HEK293 (cell line): ENCODE data around the gene GSG1L2.

Experiments
- CTCF ChIA-PET: fragments of 350-600 bp; formaldehyde crosslinking; extraction: SDS; loops from one replicate; lab custom pipeline; 2021; ENCODE audit warnings: antibody characterized with exemption; lab: Yijun Ruan, JAX
- POLR2A ChIA-PET: fragments of 300-600 bp; formaldehyde crosslinking; extraction: SDS; loops from one replicate; lab custom pipeline; 2020; ENCODE audit warnings: antibody characterized with exemption, inconsistent platforms; lab: Yijun Ruan, JAX
- H3K27ac ChIP-seq: fragments of 200-500 bp; sonication (Bioruptor generic); 2 replicates; pipeline ENCODE4 v1.5.1; 2014; ENCODE audit warnings: low read depth, low read length, control low read depth, inconsistent platforms; ENCODE audit errors: extremely low read depth
- H3K36me3 ChIP-seq, 2 experiments: fragments of 200-500 bp in 1 of 2; sonication (Bioruptor generic) in 1 of 2; 1 replicate in 1 of 2; 2 replicates in 1 of 2; pipeline ENCODE4 v1.5.1; 2014 to 2017; ENCODE audit warnings: inconsistent platforms in 2 of 2, low read length in 2 of 2; ENCODE audit not compliant: control insufficient read depth in 2 of 2, insufficient read depth in 1 of 2
- H3K4me1 ChIP-seq: fragments of 200-500 bp; sonication (Bioruptor generic); 2 replicates; pipeline ENCODE4 v1.5.1; 2014; ENCODE audit warnings: mild to moderate bottlenecking, low read length, inconsistent platforms; ENCODE audit not compliant: control insufficient read depth, insufficient read depth
- H3K4me3 ChIP-seq: 2 replicates; pipeline ENCODE4 v1.5.1; 2011; ENCODE audit warnings: low read depth, mild to moderate bottlenecking, control low read depth, low read length, moderate library complexity
- H3K9me3 ChIP-seq: fragments of 200-500 bp; sonication (Bioruptor generic); 2 replicates; pipeline ENCODE4 v1.5.1; 2014; ENCODE audit warnings: low read depth, low read length, inconsistent platforms; ENCODE audit not compliant: control insufficient read depth, insufficient read depth
- OSR2 ChIP-seq: fragments of 450-650 bp; formaldehyde crosslinking; IDR thresholded peaks from 2 replicates; pipeline ENCODE4 v1.5.1; 2016; ENCODE audit warnings: missing biosample characterization, missing genetic modification characterization
- SCRT2 ChIP-seq: fragments of 450-650 bp; formaldehyde crosslinking; IDR thresholded peaks from 2 replicates; pipeline ENCODE4 v1.5.1; 2016; ENCODE audit warnings: missing biosample characterization, missing genetic modification characterization
- SETDB1 ChIP-seq: IDR thresholded peaks from one replicate; pipeline ENCODE4 v1.6.1; 2017; ENCODE audit warnings: mild to moderate bottlenecking, low read length, moderate library complexity, mixed read lengths; ENCODE audit not compliant: insufficient read length
- ZNF121 ChIP-seq: fragments of 450-650 bp; formaldehyde crosslinking; IDR thresholded peaks from 2 replicates; pipeline ENCODE4 v1.5.1; 2016; ENCODE audit warnings: missing biosample characterization, missing genetic modification characterization
- ZNF146 ChIP-seq: fragments of 450-650 bp; formaldehyde crosslinking; IDR thresholded peaks from 2 replicates; pipeline ENCODE4 v1.5.1; 2016; ENCODE audit warnings: missing biosample characterization, missing genetic modification characterization
- ZNF155 ChIP-seq: fragments of 450-650 bp; formaldehyde crosslinking; IDR thresholded peaks from 2 replicates; pipeline ENCODE4 v1.5.1; 2016; ENCODE audit warnings: missing biosample characterization, missing genetic modification characterization
- ZNF391 ChIP-seq: fragments of 450-650 bp; formaldehyde crosslinking; IDR thresholded peaks from 2 replicates; pipeline ENCODE4 v1.5.1; 2016; ENCODE audit warnings: low read depth, missing biosample characterization, missing genetic modification characterization, borderline replicate concordance
- ZNF544 ChIP-seq: fragments of 450-650 bp; formaldehyde crosslinking; IDR thresholded peaks from 2 replicates; pipeline ENCODE4 v1.5.0; 2017; ENCODE audit warnings: missing biosample characterization, missing genetic modification characterization
- ZNF596 ChIP-seq: fragments of 450-650 bp; IDR thresholded peaks from 2 replicates; pipeline ENCODE4 v1.5.0; 2018; ENCODE audit warnings: missing biosample characterization, mild to moderate bottlenecking, missing genetic modification characterization, moderate library complexity
- ZNF677 ChIP-seq: fragments of 450-650 bp; IDR thresholded peaks from 2 replicates; pipeline ENCODE4 v1.5.0; 2018; ENCODE audit warnings: missing biosample characterization, mild to moderate bottlenecking, missing genetic modification characterization, moderate library complexity
- ZNF747 ChIP-seq: fragments of 450-650 bp; formaldehyde crosslinking; IDR thresholded peaks from 2 replicates; pipeline ENCODE4 v1.5.1; 2016; ENCODE audit warnings: missing biosample characterization, missing genetic modification characterization
- TF ChIP-seq, protein P1 (sequence below): fragments of 450-650 bp; formaldehyde crosslinking; IDR thresholded peaks from 2 replicates; pipeline ENCODE4 v1.5.1; 2016; ENCODE audit warnings: missing biosample characterization, missing genetic modification characterization
- TF ChIP-seq, protein P2 (sequence below): fragments of 450-650 bp; formaldehyde crosslinking; conservative IDR thresholded peaks from 2 replicates; pipeline ENCODE4 v1.5.1; 2016; ENCODE audit warnings: low read depth, missing biosample characterization, missing genetic modification characterization
- TF ChIP-seq, protein P3 (sequence below): fragments of 450-650 bp; formaldehyde crosslinking; IDR thresholded peaks from 2 replicates; pipeline ENCODE4 v1.5.1; 2016; ENCODE audit warnings: missing biosample characterization, missing genetic modification characterization
- TF ChIP-seq, protein P4 (sequence below): fragments of 450-650 bp; formaldehyde crosslinking; IDR thresholded peaks from 2 replicates; pipeline ENCODE4 v1.5.1; 2016; ENCODE audit warnings: missing biosample characterization, missing genetic modification characterization, low read depth

GSG1L2 gene

DNA sequence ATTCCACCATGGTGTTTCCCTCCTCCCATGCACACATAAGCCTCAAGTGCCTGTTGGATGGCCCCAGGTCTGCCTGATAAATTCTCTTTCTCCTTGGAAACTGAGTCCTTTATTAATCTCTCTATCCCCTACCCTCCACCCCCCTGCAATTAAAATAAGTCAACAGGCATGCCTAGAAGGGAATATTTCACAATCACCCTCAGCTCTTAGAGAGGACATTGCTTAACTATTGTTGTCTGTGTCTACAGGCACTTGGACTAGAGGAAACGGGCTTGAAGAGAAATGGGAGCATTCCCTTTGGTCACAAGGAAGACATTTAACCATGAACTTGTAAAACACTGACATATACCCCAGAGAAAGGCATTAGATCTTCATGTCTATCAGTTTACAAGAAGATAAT, 43.7 kb upstream of the GSG1L2 start:
- ChIA-PET CTCF (interaction anchor here (0.6 to 0.7 kb wide), 2 partner anchors 24 to 818 kb away, joined by 3 to 4 read pairs; no protein-coding TSS in a partner anchor), POLR2A (interaction anchor here (0.6 kb wide), 1 partner anchor 23 kb away, joined by 5 read pairs; no protein-coding TSS in a partner anchor)
- Histone ChIP-seq H3K4me1 (no peaks in the 10 kb centered on the region), H3K9me3 (no peaks in the 10 kb centered on the region), H3K4me3 (no peak overlapping the region), H3K27ac (no peak overlapping the region), H3K36me3 (no peaks in the 10 kb centered on the region)
- no peak for TF ChIP-seq ZNF146 (tag by site-specific recombination)
- no peak for TF ChIP-seq ZNF596 (tag by site-specific recombination)
- TF ChIP-seq, protein P1, sequence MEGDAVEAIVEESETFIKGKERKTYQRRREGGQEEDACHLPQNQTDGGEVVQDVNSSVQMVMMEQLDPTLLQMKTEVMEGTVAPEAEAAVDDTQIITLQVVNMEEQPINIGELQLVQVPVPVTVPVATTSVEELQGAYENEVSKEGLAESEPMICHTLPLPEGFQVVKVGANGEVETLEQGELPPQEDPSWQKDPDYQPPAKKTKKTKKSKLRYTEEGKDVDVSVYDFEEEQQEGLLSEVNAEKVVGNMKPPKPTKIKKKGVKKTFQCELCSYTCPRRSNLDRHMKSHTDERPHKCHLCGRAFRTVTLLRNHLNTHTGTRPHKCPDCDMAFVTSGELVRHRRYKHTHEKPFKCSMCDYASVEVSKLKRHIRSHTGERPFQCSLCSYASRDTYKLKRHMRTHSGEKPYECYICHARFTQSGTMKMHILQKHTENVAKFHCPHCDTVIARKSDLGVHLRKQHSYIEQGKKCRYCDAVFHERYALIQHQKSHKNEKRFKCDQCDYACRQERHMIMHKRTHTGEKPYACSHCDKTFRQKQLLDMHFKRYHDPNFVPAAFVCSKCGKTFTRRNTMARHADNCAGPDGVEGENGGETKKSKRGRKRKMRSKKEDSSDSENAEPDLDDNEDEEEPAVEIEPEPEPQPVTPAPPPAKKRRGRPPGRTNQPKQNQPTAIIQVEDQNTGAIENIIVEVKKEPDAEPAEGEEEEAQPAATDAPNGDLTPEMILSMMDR (tag by site-specific recombination): no peak
- no peak for TF ChIP-seq ZNF155
- TF ChIP-seq SETDB1: no peak
- TF ChIP-seq ZNF747 (tag by site-specific recombination): no peak
- no peak for TF ChIP-seq ZNF391
- no peak for TF ChIP-seq OSR2 (tag by site-specific recombination)
- TF ChIP-seq ZNF677 (tag by site-specific recombination): no peak
- no peak for TF ChIP-seq ZNF544 (tag by site-specific recombination)
- TF ChIP-seq, protein P2, sequence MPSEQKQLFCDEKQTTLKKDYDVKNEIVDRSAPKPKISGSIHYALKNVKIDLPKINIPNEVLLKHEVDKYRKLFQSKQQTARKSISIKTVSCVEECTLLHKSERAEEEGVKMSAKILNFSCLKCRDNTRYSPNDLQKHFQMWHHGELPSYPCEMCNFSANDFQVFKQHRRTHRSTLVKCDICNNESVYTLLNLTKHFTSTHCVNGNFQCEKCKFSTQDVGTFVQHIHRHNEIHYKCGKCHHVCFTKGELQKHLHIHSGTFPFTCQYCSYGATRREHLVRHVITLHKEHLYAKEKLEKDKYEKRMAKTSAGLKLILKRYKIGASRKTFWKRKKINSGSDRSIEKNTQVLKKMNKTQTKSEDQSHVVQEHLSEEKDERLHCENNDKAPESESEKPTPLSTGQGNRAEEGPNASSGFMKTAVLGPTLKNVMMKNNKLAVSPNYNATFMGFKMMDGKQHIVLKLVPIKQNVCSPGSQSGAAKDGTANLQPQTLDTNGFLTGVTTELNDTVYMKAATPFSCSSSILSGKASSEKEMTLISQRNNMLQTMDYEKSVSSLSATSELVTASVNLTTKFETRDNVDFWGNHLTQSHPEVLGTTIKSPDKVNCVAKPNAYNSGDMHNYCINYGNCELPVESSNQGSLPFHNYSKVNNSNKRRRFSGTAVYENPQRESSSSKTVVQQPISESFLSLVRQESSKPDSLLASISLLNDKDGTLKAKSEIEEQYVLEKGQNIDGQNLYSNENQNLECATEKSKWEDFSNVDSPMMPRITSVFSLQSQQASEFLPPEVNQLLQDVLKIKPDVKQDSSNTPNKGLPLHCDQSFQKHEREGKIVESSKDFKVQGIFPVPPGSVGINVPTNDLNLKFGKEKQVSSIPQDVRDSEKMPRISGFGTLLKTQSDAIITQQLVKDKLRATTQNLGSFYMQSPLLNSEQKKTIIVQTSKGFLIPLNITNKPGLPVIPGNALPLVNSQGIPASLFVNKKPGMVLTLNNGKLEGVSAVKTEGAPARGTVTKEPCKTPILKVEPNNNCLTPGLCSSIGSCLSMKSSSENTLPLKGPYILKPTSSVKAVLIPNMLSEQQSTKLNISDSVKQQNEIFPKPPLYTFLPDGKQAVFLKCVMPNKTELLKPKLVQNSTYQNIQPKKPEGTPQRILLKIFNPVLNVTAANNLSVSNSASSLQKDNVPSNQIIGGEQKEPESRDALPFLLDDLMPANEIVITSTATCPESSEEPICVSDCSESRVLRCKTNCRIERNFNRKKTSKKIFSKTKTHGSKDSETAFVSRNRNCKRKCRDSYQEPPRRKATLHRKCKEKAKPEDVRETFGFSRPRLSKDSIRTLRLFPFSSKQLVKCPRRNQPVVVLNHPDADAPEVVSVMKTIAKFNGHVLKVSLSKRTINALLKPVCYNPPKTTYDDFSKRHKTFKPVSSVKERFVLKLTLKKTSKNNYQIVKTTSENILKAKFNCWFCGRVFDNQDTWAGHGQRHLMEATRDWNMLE (tag by site-specific recombination): no peak
- TF ChIP-seq, protein P3, sequence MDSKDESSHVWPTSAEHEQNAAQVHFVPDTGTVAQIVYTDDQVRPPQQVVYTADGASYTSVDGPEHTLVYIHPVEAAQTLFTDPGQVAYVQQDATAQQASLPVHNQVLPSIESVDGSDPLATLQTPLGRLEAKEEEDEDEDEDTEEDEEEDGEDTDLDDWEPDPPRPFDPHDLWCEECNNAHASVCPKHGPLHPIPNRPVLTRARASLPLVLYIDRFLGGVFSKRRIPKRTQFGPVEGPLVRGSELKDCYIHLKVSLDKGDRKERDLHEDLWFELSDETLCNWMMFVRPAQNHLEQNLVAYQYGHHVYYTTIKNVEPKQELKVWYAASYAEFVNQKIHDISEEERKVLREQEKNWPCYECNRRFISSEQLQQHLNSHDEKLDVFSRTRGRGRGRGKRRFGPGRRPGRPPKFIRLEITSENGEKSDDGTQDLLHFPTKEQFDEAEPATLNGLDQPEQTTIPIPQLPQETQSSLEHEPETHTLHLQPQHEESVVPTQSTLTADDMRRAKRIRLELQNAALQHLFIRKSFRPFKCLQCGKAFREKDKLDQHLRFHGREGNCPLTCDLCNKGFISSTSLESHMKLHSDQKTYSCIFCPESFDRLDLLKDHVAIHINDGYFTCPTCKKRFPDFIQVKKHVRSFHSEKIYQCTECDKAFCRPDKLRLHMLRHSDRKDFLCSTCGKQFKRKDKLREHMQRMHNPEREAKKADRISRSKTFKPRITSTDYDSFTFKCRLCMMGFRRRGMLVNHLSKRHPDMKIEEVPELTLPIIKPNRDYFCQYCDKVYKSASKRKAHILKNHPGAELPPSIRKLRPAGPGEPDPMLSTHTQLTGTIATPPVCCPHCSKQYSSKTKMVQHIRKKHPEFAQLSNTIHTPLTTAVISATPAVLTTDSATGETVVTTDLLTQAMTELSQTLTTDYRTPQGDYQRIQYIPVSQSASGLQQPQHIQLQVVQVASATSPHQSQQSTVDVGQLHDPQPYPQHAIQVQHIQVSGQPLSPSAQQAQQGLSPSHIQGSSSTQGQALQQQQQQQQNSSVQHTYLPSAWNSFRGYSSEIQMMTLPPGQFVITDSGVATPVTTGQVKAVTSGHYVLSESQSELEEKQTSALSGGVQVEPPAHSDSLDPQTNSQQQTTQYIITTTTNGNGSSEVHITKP (tag by site-specific recombination): no peak
- TF ChIP-seq, protein P4, sequence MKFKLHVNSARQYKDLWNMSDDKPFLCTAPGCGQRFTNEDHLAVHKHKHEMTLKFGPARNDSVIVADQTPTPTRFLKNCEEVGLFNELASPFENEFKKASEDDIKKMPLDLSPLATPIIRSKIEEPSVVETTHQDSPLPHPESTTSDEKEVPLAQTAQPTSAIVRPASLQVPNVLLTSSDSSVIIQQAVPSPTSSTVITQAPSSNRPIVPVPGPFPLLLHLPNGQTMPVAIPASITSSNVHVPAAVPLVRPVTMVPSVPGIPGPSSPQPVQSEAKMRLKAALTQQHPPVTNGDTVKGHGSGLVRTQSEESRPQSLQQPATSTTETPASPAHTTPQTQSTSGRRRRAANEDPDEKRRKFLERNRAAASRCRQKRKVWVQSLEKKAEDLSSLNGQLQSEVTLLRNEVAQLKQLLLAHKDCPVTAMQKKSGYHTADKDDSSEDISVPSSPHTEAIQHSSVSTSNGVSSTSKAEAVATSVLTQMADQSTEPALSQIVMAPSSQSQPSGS (tag by site-specific recombination): no peak
- no peak for TF ChIP-seq ZNF121 (tag by site-specific recombination)
- TF ChIP-seq SCRT2 (tag by site-specific recombination): no peak
- TF ChIP-seq, all 188 proteins: peak for 0
